GM19023 (cell line): ENCODE results near the gene SIAH3.

Source experiments
- ATAC-seq: cut with Tn5 transposase; IDR thresholded peaks from one replicate; pipeline ENCODE4 v1.9.1; 2021; ENCODE audit warnings: mild to moderate bottlenecking, moderate library complexity; ENCODE audit not compliant: unreplicated experiment

Gene SIAH3

GRCh38 chr13:45825387-45825650 lies 26.2 kb downstream of the SIAH3 start:
- no peak for ATAC-seq

DNA sequence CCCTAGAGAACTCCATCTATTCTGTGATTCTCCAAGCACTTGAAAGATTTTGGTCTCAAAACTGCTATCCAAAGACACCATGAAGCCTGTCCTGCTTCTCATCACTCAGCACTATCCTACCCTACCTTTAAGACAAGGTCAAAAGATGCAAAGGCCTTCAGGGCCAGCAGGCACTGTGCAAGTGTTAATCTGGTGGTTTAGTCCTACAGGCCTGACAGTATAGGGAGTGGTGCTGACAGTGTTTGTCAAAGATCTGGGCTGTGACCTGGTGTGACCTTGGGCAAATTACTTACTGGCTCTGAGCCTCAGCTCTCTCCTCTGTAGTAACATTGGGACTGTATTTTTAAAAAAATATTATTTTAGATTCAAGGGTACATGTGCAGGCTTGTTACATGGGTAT lies 28.0 kb downstream of the SIAH3 start:
- ATAC-seq, result no peak

DNA sequence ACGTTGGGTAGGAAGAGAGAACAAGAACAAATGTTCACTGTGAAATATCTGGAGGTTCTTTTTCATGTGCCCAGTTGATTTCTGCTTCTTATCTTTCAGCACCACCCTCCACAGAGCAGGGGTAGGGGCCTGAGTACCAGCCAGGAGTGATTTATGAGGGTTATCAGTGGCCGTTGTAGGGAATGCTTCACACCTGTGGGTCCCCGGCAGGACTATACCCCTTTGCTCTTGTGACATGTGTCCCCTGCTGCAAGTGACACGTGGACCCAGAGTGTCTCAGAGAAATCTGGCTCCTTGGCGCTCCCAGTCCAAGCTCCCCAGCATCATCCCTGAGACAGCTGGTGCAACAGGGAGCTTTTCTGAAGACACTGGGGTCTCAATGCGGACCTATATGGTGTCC lies 29.7 kb downstream of the SIAH3 start:
- no peak for ATAC-seq

- no peak for ATAC-seq
These were observed 31.3 kb downstream of the SIAH3 start for GRCh38 chr13:45820106-45820838.

GRCh38 chr13:45817833-45818232 lies 33.7 kb downstream of the SIAH3 start:
- ATAC-seq, result no peak

DNA sequence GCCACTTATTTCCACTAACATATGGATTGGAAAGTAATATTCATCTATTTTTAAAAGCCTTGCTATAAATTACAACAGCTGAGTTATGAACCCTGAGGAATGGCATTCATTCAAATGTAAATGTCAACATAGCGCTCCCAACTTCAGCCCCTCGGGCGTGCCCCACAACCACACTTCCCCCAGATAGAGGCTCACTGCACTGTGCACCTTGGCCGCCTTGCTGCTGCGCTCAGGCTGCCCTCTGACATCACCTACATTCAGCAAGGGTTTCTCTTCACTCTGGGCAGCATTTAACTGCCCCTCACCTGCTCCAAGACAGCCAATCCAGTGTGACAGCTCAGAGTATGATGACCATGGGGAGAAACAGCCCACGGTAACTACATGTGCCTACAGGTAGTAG lies 35.1 kb downstream of the SIAH3 start:
- no peak for ATAC-seq

GRCh38 chr13:45812695-45813372 lies 38.7 kb downstream of the SIAH3 start:
- ATAC-seq, result no peak

DNA sequence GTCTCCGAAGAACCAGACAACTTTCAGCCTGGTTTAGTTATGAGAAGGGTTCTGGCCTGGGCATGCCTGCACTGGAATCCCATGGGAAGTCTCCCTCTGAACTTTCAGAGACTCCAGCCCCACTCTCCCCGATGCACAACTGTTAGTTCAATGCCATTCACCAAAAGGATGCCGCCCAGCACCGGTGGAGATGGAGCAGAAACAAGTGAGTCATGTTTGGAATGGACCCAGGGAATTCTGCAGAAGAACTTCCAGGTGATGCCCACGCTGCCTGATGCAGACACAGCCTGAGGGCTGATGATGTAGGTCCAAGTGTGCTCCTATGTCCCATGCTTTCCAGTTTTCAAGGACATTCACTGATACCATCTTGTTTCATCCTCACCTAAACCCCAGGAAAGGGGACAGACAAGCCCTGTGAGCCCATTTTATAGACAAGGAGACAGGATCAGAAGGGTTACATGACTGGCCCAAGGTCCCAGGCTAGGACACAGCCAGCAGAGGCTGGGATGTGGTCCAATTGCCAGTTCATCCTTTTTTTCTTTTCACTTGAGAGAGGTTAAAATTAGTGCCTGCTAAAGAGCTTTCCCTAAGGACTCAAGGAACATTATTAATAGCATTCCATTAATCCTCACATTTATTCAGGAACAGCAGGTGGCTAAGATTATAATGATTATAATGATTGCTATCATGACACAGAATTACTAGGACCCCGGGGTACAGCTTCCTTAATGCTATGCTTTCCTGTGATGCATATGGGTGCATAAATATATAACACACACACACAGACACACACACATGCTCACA lies 39.5 kb downstream of the SIAH3 start:
- ATAC-seq, result no peak

- ATAC-seq, result no peak
These were observed 41.7 kb downstream of the SIAH3 start for GRCh38 chr13:45809801-45810394.

DNA sequence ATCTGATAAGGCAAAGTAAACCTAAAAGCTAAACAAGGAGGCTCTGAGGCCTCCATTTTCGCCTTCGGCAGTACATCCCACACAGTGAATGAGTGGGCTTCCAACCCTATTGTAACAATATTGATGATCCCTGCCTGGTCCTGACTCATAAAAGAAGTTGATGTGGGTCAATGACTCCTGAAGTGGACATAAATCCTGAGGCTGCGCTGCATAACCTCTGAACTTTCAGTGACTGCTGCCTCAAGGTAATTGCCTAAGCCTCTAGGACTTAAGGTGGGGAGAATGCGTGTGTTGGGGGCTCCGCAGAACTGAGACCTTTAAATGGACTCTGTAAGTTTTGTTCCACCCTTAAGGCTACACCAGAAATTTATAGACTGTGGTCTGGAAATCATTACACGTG lies 42.6 kb downstream of the SIAH3 start:
- ATAC-seq, result no peak

DNA sequence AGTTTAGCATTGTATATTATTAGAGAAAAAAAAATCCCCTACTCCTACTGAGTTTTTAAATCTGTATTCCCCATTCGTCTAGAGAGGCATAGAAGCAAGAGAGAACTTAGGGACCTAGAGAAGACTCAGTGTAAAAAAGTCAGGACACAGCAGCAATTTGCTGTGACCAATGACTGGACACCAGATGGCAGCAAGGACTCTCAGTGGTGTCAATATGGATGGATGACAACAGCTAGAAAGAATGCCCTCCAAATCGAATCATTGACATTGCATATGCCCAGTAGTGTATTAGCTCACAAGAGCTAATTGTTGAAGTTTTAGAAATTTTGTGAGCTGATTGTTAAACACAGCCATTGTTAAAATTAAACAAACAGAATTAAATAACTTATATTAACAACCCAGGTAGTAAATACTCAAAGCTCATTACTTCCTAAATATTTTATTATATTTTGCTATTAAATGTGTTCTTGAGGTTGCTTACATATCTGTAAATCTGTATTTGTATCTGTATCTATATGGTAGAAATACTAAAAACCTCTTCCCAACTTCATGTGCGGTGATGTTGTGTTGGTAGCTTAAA lies 43.9 kb downstream of the SIAH3 start:
- no peak for ATAC-seq

DNA sequence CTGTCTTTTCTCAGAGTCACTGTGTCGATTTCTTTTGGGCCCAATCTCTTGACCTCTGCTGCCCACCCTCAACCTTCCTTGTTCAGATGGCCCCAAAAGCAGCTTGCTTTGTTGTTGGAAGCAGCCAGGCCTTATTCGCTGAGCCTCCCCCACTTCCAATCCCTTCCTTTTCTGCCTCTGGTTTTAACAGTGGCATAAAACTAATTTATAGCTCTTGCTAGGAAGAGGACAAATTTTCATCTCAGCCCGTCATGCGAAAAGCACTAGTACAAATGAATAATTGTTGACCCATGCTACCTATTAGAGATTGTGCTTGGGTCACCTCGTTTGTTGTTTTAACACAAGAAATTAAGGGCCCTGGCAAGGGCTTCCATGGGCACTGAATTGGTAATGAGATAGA lies 51.1 kb downstream of the SIAH3 start:
- ATAC-seq, result no peak

DNA sequence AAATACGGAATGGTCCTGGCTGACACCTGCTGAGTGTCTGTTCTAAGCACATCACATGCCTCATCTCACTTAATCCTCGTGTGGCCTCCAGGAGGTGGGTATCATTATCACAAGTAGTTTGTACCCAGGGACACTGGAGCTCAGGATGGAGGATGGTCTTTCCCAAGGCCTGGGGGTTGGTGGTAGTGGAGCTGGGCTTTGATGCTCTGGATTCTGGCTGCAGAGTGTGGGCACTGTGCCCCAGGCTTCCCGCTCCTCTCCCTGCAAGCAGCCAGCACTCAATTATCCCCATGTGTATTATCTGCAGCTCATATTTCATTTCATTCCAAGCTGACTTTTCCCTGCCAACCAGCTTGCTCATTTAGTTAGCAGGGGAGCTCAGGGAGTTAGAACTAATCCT lies 52.1 kb downstream of the SIAH3 start:
- ATAC-seq, result no peak

DNA sequence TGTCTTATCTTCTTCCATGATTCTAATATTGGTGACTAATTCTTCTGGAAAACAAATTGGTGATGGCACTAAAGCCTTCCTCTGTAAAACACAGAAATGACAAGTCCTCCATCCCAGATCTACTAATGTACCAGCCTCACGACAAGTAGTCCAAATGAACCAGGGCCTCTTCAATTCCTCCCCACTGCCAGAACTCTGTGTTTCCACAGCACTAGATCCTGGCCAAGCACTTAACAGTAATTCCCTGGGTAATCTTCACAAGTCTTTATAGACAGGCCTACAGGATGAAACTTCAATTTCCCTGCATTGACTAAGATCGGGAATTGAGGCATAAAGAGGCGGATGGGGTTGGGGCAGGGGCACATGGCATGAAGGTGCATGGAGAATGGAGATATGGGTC lies 52.7 kb downstream of the SIAH3 start:
- no peak for ATAC-seq

DNA sequence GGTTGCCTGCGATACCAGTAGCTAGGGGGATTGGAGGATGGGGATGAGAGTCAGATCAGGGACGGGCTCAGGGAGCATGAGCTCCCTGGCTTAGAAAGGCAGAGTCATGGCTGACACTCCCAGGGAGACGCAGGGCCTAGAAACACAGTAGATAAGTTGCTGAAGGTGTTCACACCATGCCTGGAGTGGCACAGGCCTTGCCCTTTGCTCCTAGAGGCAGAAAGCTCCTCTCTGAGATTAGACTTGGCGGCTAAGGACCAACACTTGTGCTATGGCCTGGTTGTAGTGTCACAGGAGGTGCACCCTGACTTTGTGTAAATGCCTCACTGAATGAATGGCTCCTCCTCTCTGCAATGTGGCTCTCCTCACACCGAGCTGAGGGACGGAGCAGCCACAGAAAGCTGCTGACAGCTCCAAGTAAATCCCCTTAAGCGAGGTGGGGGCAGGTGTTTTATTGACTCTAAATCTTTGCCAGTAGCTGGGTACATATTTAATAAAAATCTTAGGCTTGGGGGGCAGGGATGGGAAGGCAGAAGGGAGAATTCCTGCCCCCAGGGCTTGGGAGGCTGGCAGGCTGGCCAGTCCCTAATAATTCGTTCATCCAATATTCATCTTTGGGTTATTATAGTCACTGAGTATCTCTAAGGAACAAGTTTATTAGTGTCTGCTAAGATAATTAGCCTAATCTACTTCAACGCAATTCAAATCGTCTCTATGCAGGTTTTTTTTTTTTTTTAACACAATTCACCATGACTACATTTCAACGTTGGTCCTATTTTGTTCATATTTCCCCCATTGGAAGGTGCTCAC lies 54.9 kb downstream of the SIAH3 start:
- ATAC-seq, result no peak

DNA sequence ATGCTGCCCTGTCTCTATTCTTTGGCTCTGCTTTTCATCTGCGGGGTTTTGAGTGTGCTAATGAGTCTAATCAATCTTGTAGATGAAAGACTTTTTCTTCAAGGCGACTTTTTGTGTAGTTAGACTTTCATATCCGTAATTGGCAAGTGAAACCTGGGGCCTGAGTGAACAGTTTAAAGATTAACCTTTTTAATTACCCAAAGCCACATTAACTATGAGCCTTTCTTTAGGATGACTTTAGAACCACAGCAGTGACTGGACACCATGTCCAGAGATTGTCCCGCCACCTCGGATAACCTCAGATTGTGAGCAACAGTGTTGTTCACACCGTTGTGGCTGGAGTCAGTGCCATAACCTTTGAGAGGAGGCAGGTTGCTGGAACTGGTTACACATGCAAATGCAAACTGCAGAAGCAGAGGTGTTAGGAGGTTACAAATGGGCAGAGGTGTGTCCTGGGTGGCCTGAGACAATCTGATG lies 58.7 kb downstream of the SIAH3 start:
- no peak for ATAC-seq

GRCh38 chr13:45788011-45788410 lies 63.5 kb downstream of the SIAH3 start:
- ATAC-seq, result no peak

- no peak for ATAC-seq
These were observed 64.2 kb downstream of the SIAH3 start for GRCh38 chr13:45787346-45787745.

DNA sequence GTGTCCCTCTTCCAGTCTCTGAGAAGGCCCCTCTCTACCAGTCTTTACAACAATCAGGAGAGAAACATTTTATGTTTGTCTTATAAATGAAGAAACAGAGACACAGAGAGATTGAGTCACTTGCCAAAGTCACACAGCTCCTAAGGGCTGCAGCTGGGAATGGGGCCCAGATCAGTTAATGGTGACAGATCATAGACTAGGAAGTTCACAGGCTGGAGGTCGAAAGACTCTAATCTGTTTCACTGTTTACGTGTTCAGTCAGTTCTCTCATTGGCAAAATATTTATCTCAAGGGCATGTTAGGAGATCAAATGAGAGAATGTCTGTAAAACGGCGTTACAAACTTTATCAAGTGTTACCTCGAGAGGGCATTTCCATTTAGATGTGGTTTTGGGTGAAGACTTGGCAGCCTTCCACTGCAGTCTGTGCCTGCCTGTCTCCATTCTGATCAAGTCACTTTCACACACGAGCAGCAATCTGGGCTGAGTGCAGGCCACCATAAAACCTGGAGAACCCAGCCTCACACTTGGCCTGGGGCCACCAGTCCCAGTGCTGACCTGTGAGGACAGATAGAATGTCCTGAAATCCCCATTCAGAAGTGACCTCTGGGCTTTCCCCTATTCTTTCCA lies 65.1 kb downstream of the SIAH3 start:
- ATAC-seq, result no peak
